Vagina (tissue), 2 donors: ENCODE data around the gene ADAMTSL1. TPM values are rescaled to one million over a fixed set of nuclear protein-coding genes. Genes with fewer than 3 reads are reported as not detected.

ENCODE experiments used
- DNase-seq, 2 donors: peaks; one replicate each; pipeline ENCODE4 v3.0.0-alpha.2; 2017; ENCODE audit errors: extremely low spot score in 2 of 2
- H3K27ac ChIP-seq: fragments of 200-600 bp; sonication (generic); one replicate; pipeline ENCODE4 v1.5.1; 2019
- H3K27me3 ChIP-seq: fragments of 200-600 bp; sonication (generic); one replicate; pipeline ENCODE4 v1.5.1; 2019
- H3K36me3 ChIP-seq, 2 donors: fragments of 200-600 bp; sonication (generic); one replicate each; pipeline ENCODE4 v1.5.1; 2017 to 2019
- H3K4me1 ChIP-seq: fragments of 200-600 bp; sonication (generic); one replicate; pipeline ENCODE4 v1.5.1; 2019
- H3K4me3 ChIP-seq, 2 donors: fragments of 200-600 bp; sonication (generic); 1 replicate in 1 of 2; 2 replicates in 1 of 2; pipeline ENCODE4 v1.5.1; 2016 to 2019
- H3K9me3 ChIP-seq: fragments of 200-600 bp; sonication (generic); one replicate; pipeline ENCODE4 v1.5.1; 2019
- CTCF ChIP-seq, 3 experiments: fragments of 450-650 bp in 2 of 3; fragments of 200-600 bp in 1 of 3; sonication (generic) in 1 of 3; IDR thresholded peaks; one replicate each; pipeline ENCODE4 v1.5.1; 2017 to 2019; ENCODE audit warnings: antibody characterized with exemption in 3 of 3, mild to moderate bottlenecking in 2 of 3, moderate library complexity in 2 of 3
- POLR2A ChIP-seq, 2 donors: fragments of 450-650 bp; IDR thresholded peaks; one replicate each; pipeline ENCODE4 v1.6.1; 2017; ENCODE audit warnings: antibody characterized with exemption in 2 of 2, mild to moderate bottlenecking in 2 of 2, moderate library complexity in 2 of 2
- POLR2AphosphoS5 ChIP-seq, 2 donors: sonication (generic); formaldehyde crosslinking; IDR thresholded peaks; one replicate each; pipeline ENCODE4 v1.9.0; 2017; ENCODE audit warnings: antibody characterized with exemption in 2 of 2, mild to moderate bottlenecking in 2 of 2, low read depth in 1 of 2; ENCODE audit not compliant: insufficient read depth in 1 of 2
- intact Hi-C: fragments of 100-400 bp; cut with DNase I; formaldehyde crosslinking; loops from one replicate; pipeline ENCODE4 v1.15.1; 2023
- total RNA-seq: library from RNA; depleted of rRNA; stranded (reverse); fragments of >200 nt; gene quantifications from one replicate; pipeline ENCODE4 v1.2.3, GENCODE V29; 2016

ADAMTSL1 gene
- total RNA-seq, 1 donor from 2014 or later: 8.1 TPM

DNA sequence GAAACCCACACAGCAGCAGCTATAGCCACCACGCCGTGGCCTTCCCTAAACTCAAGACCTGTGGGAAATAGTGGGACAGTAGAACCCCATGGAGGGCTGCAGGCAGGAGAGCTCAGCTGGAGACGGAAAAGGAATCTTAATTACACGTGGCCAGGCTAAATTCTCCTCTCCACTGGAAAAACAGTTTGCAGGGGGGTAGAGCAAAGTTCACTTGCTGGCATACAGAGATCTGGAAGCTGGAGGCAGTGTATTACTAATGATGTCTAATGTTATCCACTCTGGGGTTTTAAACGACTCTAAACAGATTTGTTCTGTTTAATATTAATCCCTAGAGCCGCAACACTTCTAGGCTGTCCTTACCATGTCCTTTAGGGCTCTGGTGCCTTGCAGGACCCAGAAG, 302.0 kb downstream of the ADAMTSL1 start:
- TF ChIP-seq POLR2A (IDR thresholded peaks at IDR 0.05): no peak
- no peak for TF ChIP-seq POLR2AphosphoS5 (IDR thresholded peaks at IDR 0.05; ENCODE audit: insufficient read depth in 1 of 2, low read depth in 1 of 2)
- Histone ChIP-seq H3K4me3 (no peak overlapping the region), H3K27me3 (no peaks in the 10 kb centered on the region), H3K4me1 (no peaks in the 10 kb centered on the region), H3K9me3 (no peaks in the 10 kb centered on the region), H3K27ac (no peak overlapping the region), H3K36me3 (no peaks in the 10 kb centered on the region)
- DNase-seq: no peak
- intact Hi-C loops: no loop called here

DNA sequence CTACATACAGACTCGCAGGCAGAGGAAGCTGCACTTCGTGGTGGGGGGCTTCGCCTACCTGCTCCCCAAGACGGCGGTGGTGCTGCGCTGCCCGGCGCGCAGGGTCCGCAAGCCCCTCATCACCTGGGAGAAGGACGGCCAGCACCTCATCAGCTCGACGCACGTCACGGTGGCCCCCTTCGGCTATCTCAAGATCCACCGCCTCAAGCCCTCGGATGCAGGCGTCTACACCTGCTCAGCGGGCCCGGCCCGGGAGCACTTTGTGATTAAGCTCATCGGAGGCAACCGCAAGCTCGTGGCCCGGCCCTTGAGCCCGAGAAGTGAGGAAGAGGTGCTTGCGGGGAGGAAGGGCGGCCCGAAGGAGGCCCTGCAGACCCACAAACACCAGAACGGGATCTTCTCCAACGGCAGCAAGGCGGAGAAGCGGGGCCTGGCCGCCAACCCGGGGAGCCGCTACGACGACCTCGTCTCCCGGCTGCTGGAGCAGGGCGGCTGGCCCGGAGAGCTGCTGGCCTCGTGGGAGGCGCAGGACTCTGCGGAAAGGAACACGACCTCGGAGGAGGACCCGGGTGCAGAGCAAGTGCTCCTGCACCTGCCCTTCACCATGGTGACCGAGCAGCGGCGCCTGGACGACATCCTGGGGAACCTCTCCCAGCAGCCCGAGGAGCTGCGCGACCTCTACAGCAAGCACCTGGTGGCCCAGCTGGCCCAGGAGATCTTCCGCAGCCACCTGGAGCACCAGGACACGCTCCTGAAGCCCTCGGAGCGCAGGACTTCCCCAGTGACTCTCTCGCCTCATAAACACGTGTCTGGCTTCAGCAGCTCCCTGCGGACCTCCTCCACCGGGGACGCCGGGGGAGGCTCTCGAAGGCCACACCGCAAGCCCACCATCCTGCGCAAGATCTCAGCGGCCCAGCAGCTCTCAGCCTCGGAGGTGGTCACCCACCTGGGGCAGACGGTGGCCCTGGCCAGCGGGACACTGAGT, 303.2 kb downstream of the ADAMTSL1 start:
- H3K27ac ChIP-seq: no peak overlapping the region
- no peak overlapping the region for H3K4me3 ChIP-seq
- no peaks in the 10 kb centered on the region for H3K4me1 ChIP-seq
- intact Hi-C loops: no loop called here
- DNase-seq: no peak
- no peaks in the 10 kb centered on the region for H3K9me3 ChIP-seq
- H3K36me3 ChIP-seq: no peaks in the 10 kb centered on the region
- TF ChIP-seq CTCF (IDR thresholded peaks at IDR 0.05) (no peak), POLR2AphosphoS5 (IDR thresholded peaks at IDR 0.05; ENCODE audit: insufficient read depth in 1 of 2, low read depth in 1 of 2) (no peak), POLR2A (IDR thresholded peaks at IDR 0.05) (no peak)
- no peaks in the 10 kb centered on the region for H3K27me3 ChIP-seq

GRCh38 chr9:18778147-18778546, 304.2 kb downstream of the ADAMTSL1 start:
- Histone ChIP-seq H3K4me3 (no peak overlapping the region), H3K9me3 (no peaks in the 10 kb centered on the region), H3K27ac (no peak overlapping the region), H3K4me1 (no peaks in the 10 kb centered on the region), H3K27me3 (no peaks in the 10 kb centered on the region), H3K36me3 (no peaks in the 10 kb centered on the region)
- intact Hi-C loops: no loop called here
- TF ChIP-seq POLR2AphosphoS5 (IDR thresholded peaks at IDR 0.05; ENCODE audit: insufficient read depth in 1 of 2, low read depth in 1 of 2) (no peak), CTCF (IDR thresholded peaks at IDR 0.05) (no peak)
- no peak for DNase-seq

GRCh38 chr9:18778846-18779245, 304.9 kb downstream of the ADAMTSL1 start:
- intact Hi-C loops: no loop called here
- Histone ChIP-seq H3K27ac (no peak overlapping the region), H3K4me1 (no peaks in the 10 kb centered on the region), H3K9me3 (no peaks in the 10 kb centered on the region), H3K36me3 (no peaks in the 10 kb centered on the region), H3K27me3 (no peaks in the 10 kb centered on the region), H3K4me3 (no peak overlapping the region)
- TF ChIP-seq POLR2A (IDR thresholded peaks at IDR 0.05) (no peak), POLR2AphosphoS5 (IDR thresholded peaks at IDR 0.05; ENCODE audit: insufficient read depth in 1 of 2, low read depth in 1 of 2) (no peak), CTCF (IDR thresholded peaks at IDR 0.05) (no peak)
- no peak for DNase-seq

DNA sequence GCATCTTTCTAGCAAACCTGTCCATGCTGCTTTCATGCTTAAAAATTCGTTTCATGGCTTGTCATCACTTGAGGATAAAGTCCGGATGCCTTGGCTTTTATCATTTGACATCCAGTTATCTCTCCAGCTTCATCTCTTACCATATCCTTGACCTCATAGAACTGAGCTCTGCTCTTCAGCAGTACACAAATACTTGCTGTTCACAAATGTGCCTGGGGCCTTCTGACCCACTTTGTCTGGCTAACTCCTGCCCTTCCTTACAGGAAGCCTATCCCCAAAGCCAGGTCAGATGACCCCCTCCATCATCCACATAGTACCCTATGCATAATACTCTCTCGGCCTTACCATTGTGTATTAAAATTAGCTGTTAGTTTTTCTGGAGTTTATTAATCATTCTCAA, 310.0 kb downstream of the ADAMTSL1 start:
- no peak overlapping the region for H3K27ac ChIP-seq
- DNase-seq: no peak
- H3K4me1 ChIP-seq: peaks cover 11% of the 10 kb centered on the region
- H3K36me3 ChIP-seq: no peaks in the 10 kb centered on the region
- no peak overlapping the region for H3K4me3 ChIP-seq
- TF ChIP-seq POLR2AphosphoS5 (IDR thresholded peaks at IDR 0.05; ENCODE audit: insufficient read depth in 1 of 2, low read depth in 1 of 2) (no peak), CTCF (IDR thresholded peaks at IDR 0.05) (no peak), POLR2A (IDR thresholded peaks at IDR 0.05) (no peak)
- H3K27me3 ChIP-seq: no peaks in the 10 kb centered on the region
- no peaks in the 10 kb centered on the region for H3K9me3 ChIP-seq
- intact Hi-C loops: no loop called here
